ENCODE measurements around the gene NCK1.
"Not testable (repeated sequence)": the region's sequence is repeated elsewhere in the genome, so short reads cannot be mapped to it uniquely, and the experiment has no call there.

Gene NCK1

GRCh38 chr3:136949708-136950107 is 87.7 kb downstream of the NCK1 start:
- no peak for DNase-seq

DNA sequence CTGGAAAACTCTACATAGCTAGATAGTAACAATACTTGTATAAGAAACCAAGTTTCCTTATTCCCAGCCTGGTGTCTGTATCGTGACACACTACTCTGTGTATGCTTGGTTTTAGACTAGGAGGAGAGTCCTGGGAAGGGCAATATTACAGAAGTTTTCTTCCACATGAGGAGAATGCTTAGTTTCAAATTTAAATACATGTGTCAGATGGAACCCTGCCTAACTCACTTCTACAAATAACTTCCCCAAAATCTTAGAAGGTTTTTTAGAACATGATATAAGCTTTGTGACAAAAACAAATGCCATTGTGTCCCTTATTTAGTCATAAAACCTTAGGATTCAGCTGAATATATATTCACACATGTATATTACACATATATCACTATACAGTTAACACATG is 88.6 kb downstream of the NCK1 start:
- DNase-seq = no peak

DNA sequence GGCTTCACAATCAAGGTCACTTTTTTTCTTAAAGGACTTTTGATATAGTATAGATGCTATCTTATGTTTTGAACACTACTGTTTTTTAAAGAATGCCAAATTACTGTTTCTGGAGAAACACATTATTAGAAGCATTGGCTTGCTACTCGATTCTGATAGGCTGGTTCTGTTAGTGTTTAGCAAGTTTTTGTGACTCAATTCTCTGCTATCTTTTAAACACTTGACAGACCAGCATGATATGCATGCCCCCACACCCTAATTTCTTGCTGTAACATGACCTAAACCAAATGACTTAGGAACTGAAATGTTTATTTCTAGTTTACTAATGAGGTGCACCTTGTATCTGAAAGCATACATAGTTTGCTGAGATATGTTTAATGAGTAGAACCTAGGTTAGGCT is 90.3 kb downstream of the NCK1 start:
- DNase-seq = no peak

DNA sequence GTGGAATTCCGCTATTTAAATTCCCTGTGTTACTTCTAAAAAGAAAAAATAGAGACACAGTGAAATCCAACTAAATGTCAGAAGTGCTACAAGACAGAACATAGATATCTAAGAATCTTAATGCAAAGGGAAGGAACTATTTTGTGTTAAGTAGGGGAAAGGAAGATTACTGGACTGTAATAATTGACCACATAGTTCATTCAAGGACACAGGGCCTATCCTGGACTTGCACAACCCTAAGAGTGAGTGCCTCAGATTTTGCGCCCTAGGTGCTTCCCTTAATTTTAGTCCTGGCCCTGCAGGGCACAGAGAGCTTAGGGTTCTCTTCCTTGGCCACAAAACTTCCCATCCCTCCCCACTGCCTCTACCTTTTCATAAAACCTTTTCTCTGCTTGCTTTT is 92.2 kb downstream of the NCK1 start:
- no peak for DNase-seq

GRCh38 chr3:136954980-136955780 is 93.2 kb downstream of the NCK1 start:
- no peak for DNase-seq

GRCh38 chr3:136955813-136956212 is 93.8 kb downstream of the NCK1 start:
- DNase-seq = no peak

DNA sequence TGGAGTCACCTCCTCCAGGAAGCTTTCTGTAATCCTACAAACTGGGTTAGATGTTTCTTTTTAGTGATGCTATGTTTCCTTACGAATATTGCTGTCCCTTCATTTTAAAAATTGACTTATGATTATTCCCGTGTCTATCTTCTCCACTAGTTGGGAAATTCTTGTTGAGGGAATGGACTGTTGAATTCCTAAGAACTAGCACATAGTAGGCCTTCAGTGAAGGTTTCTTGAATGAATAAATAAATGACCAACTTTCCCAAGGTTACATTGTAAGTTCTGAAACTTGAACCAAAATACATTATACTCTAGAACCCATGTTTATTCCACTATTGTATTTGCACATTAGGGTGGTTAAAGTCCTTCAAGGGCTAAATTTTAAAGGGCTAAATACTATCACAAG is 95.0 kb downstream of the NCK1 start:
- no peak for DNase-seq

DNA sequence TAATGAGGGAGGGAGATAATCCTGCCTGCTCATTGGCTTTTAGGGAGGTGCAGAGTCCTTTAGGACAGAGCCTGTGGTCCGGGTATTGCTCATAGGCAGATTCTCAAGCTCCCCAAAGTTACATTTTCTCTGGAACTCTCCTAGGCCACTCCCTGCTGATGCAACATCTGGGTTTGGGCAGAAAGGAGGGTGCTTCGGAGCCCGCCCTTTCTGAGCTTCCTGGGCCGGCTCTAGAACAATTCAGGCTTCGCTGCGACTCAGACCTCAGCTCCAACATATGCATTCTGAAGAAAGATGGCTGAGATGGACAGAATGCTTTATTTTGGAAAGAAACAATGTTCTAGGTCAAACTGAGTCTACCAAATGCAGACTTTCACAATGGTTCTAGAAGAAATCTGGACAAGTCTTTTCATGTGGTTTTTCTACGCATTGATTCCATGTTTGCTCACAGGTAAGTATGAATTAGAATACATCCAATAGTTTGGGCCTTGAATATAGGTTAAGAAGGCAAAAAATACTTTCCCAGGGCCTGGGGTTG is 95.8 kb downstream of the NCK1 start, which contains the start of gene IL20RB:
IL20RB (plus strand) TSS at position 233 of the 538 bp plus-strand sequence; CDS start at position 364, 131 bp downstream.
- DNase-seq = no peak

DNA sequence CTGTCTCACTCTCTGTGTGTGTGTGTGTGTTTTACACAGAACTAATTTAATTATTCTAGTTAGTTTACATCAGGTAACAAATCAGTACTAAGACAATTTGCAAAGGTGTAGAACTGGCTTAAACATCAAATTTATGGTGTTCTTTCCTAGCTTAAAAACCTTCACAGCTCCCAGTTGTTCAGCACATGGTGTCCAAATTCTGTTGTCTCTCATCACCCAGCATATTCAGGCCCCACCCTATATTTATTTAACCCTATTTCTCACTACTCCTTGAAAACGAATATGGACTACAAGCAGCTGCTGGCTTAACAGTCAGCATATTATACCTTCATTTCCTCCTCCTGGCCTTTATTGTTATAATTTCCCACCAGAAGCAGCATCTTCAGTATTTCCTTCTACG is 96.9 kb downstream of the NCK1 start:
- no peak for DNase-seq

DNA sequence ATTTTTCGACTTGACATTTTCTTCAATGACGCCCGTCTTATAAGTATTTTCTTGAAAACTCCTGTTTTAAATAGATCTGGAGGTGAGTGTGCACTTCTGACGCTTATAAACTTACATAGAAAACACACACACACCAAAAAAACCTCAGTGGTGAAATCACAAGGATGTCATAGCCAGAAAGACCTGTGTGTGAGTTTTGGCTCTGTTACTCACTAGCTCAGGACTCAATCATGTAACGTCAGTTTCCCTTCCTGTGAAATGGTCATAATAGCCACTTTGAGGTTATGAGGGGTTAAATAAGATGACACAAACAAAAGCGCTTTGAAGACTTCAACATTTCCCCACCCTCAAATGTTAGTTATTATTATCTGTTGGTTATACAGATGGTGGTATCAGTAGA is 97.6 kb downstream of the NCK1 start:
- DNase-seq = no peak

GRCh38 chr3:136960838-136961836 is 99.1 kb downstream of the NCK1 start:
- DNase-seq = no peak

- no peak for DNase-seq
Observed at GRCh38 chr3:136962927-136963326, 100.9 kb downstream of the NCK1 start.

- not testable (repeated sequence) for DNase-seq
Observed at GRCh38 chr3:136969539-136969938, 107.5 kb downstream of the NCK1 start.

GRCh38 chr3:136973352-136973751 is 111.3 kb downstream of the NCK1 start:
- no peak for DNase-seq

DNA sequence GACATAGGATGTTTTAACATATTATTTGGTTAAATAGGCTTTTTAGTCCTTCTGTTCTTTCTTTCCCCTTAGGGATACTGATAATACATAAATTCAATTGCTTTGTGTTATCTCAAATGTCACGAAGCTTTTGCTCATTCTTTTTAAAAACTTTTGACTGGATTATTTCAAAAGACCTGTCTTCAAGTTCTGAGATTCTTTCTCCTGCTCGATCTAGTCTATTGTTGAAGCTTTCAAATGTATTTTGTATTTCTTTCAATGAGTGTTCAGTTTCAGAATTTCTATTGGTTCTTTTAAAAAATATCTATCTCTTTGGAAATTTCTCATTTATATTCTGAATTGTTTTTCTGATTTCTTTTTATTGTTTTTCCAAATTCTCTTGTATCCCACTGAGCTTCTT is 112.7 kb downstream of the NCK1 start:
- no peak for DNase-seq

GRCh38 chr3:136979204-136979603 is 117.2 kb downstream of the NCK1 start:
- DNase-seq = no peak

- no peak for DNase-seq
Observed at GRCh38 chr3:136979684-136980083, 117.7 kb downstream of the NCK1 start.

GRCh38 chr3:136982033-136982432 is 120.0 kb downstream of the NCK1 start:
- no peak for DNase-seq

DNA sequence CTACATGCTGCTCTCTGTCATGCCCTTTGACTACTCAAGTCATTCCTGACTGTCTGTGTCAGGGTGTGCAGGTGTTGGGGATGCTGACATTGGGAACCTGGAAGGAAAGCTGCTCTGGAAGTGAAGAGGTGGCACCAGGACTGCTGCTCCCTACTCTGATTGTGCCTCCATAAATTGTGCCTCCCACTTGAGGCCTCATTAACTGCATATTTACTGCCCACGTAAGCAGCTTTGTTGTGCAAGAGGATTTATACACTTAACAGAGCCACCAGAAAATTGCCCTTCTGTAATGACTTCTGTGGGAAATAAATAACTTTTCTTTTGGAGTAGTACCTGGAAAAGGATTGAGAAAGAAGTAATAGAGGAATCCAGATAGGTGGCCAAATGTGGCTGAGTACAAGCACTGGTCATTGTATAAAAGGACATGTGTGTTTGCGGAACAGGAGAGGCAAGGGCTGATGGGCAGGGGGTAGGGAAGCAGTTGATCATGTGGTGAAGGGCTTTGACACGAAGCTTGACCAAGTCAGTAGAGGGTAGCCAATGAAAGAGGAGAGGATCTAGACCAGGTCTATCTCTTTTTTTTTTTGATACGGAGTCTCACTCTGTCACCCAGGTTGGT is 120.6 kb downstream of the NCK1 start:
- DNase-seq = no peak

DNA sequence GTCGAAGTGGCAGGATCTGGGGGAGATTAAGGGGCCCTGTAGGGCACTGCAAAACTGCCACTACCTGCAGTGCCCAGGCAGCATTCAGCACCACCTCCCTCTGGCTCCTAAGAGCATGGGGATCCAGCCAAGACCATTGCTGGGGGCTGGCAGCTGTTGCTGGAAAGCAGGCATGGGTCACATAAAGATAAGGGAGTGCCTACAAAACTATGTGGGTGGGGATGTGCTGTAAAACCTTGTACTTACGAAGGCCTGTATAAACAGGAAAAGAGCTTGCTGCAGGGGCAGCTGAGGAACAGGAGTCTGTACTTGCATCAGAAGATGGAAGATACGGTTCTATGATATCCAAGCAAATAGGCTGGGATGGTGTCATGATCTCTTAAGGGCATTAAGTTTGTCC is 122.8 kb downstream of the NCK1 start:
- DNase-seq = no peak

DNA sequence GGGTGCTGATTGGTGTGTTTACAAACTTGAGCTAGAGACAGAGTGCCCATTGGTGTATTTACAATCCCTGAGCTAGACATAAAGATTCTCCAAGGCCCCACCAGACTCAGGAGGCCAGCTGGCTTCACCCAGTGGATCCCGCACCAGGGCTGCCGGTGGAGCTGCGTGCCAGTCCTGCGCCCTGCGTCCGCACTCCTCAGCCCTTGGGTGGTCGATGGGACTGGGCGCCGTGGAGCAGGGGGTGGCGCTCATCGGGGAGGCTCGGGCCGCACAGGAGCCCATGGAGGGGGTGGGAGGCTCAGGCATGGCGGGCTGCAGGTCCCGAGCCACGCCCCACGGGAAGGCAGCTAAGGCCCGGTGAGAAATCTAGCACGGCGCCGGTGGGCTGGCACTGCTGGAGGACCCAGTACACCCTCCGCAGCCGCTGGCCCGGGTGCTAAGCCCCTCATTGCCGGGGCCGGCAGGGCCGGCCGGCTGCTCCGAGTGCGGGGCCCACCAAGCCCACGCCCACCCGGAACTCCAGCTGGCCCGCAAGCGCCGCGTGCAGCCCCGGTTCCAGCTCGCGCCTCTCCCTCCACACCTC is 125.5 kb downstream of the NCK1 start:
- DNase-seq = not testable (repeated sequence)

DNA sequence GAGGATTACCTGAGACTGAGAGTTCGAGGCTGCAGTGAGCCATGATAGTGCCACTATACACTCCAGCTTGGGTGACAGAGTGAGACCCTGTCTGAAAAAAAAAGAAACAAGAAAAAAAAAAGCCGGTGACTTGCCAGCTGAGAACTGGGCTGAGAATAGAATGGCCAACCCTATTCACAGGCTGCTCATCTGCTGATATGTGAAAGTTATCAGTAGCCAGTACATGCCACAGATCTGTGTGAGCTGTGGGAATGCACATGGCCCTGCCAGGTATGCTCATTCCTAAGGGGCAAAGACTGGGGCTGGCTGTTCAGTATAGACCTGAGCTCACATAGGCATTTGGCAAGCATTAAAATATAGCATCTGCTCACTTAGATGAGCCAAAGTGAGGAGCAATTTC is 126.6 kb downstream of the NCK1 start:
- no peak for DNase-seq
